GM12878 (cell line): Measurements from ENCODE around the gene PTPRQ.

Experiments used
- CTCF ChIP-seq, 3 experiments: IDR thresholded peaks in 2 of 3; conservative IDR thresholded peaks in 1 of 3; 2 replicates each; pipeline ENCODE4 v1.5.1; 2011; ENCODE audit warnings: low read depth in 3 of 3, low read length in 3 of 3, mild to moderate bottlenecking in 3 of 3, control low read depth in 2 of 3, moderate library complexity in 2 of 3, inconsistent platforms in 1 of 3, mixed read lengths in 1 of 3; ENCODE audit not compliant: control insufficient read depth in 2 of 3, insufficient read depth in 1 of 3; ENCODE audit errors: extremely low read depth in 1 of 3
- EP300 ChIP-seq, 2 experiments: fragments of 150-350 bp in 1 of 2; IDR thresholded peaks; 2 replicates each; pipeline ENCODE4 v1.6.1; 2011 to 2012; ENCODE audit warnings: low read depth in 2 of 2, low read length in 2 of 2, borderline replicate concordance in 1 of 2, improper control_type of control experiment in 1 of 2, inconsistent platforms in 1 of 2; ENCODE audit not compliant: control insufficient read depth in 1 of 2
- ETV6 ChIP-seq, 2 experiments: fragments of 450-650 bp in 1 of 2; IDR thresholded peaks in 1 of 2; conservative IDR thresholded peaks in 1 of 2; 2 replicates each; pipeline ENCODE4 v1.6.1; 2014; ENCODE audit warnings: antibody characterized with exemption in 1 of 2, borderline replicate concordance in 1 of 2, low read depth in 1 of 2, mild to moderate bottlenecking in 1 of 2, moderate library complexity in 1 of 2
- EZH2 ChIP-seq: IDR thresholded peaks from 2 replicates; pipeline ENCODE4 v1.6.1; 2012; ENCODE audit warnings: low read depth, mild to moderate bottlenecking, control low read depth, inconsistent platforms, low read length, borderline replicate concordance; ENCODE audit not compliant: control insufficient read depth
- PAX8 ChIP-seq: fragments of 450-650 bp; IDR thresholded peaks from 2 replicates; pipeline ENCODE4 v1.6.1; 2017; ENCODE audit warnings: mild to moderate bottlenecking, moderate library complexity
- SRF ChIP-seq, 2 experiments: IDR thresholded peaks; 2 replicates each; pipeline ENCODE4 v1.6.1; 2011; ENCODE audit warnings: low read depth in 2 of 2, low read length in 2 of 2, mild to moderate bottlenecking in 1 of 2, moderate library complexity in 1 of 2
- TCF3 ChIP-seq: IDR thresholded peaks from 2 replicates; pipeline ENCODE4 v1.6.1; 2012; ENCODE audit warnings: low read depth, mild to moderate bottlenecking, low read length, borderline replicate concordance; ENCODE audit not compliant: insufficient read depth

- TF ChIP-seq CTCF (IDR thresholded peaks at IDR 0.05 in 2 of 3, conservative IDR thresholded peaks at IDR 0.05 in 1 of 3; ENCODE audit: control insufficient read depth in 2 of 3, extremely low read depth in 1 of 3, insufficient read depth in 1 of 3, low read depth in 3 of 3, low read length in 3 of 3) (peak; percentile 48 to 58 (median 57); a peak in 5 of 6 replicates), SRF (IDR thresholded peaks at IDR 0.05; ENCODE audit: low read depth in 2 of 2, low read length in 2 of 2) (no peak), PAX8 (no peak), ETV6 (conservative IDR thresholded peaks at IDR 0.05 in 1 of 2, IDR thresholded peaks at IDR 0.05 in 1 of 2; ENCODE audit: borderline replicate concordance in 1 of 2, low read depth in 1 of 2) (no peak), TCF3 (no peak), EZH2 (no peak), EP300 (IDR thresholded peaks at IDR 0.05; ENCODE audit: borderline replicate concordance in 1 of 2, control insufficient read depth in 1 of 2, low read depth in 2 of 2, low read length in 2 of 2) (no peak)
These were observed 29.0 kb downstream of the PTPRQ start for GRCh38 chr12:80472911-80473500.
